Breast epithelium (tissue), 4 donors: ENCODE data around the gene NR5A2. TPM values are rescaled to one million over a fixed set of nuclear protein-coding genes. Genes with fewer than 3 reads are reported as not detected.

Experiments
- DNase-seq, 2 donors: peaks; one replicate each; pipeline ENCODE4 v3.0.0-alpha.2; 2019; ENCODE audit warnings: low spot score in 2 of 2
- H3K27ac ChIP-seq, 2 donors: fragments of 200-600 bp; sonication (generic) in 1 of 2; one replicate each; pipeline ENCODE4 v1.5.1; 2016 to 2019; ENCODE audit warnings: mild to moderate bottlenecking in 1 of 2
- H3K27me3 ChIP-seq, 2 donors: fragments of 200-600 bp; sonication (generic) in 1 of 2; one replicate each; pipeline versions ENCODE4 v1.5.1 to v1.6.0; 2017 to 2019; ENCODE audit warnings: control low read depth in 1 of 2, mild to moderate bottlenecking in 1 of 2
- H3K36me3 ChIP-seq: fragments of 200-600 bp; one replicate; pipeline ENCODE4 v1.5.1; 2019
- H3K4me1 ChIP-seq, 2 donors: fragments of 200-600 bp; sonication (generic); one replicate each; pipeline ENCODE4 v1.5.1; 2016 to 2019; ENCODE audit warnings: control low read depth in 1 of 2
- H3K4me3 ChIP-seq, 3 donors: fragments of 200-600 bp; sonication (generic); 1 replicate in 2 of 3; 2 replicates in 1 of 3; pipeline ENCODE4 v1.5.1; 2016 to 2019; ENCODE audit warnings: mild to moderate bottlenecking in 3 of 3, moderate library complexity in 2 of 3
- H3K9me3 ChIP-seq, 2 donors: fragments of 200-600 bp; sonication (generic) in 1 of 2; one replicate each; pipeline ENCODE4 v1.5.1; 2016 to 2019; ENCODE audit warnings: control low read depth in 1 of 2
- CTCF ChIP-seq, 3 donors: fragments of 450-650 bp; IDR thresholded peaks; one replicate each; pipeline ENCODE4 v1.5.1; 2016 to 2017; ENCODE audit warnings: antibody characterized with exemption in 3 of 3, mild to moderate bottlenecking in 3 of 3, moderate library complexity in 3 of 3
- POLR2A ChIP-seq: fragments of 450-650 bp; IDR thresholded peaks from one replicate; pipeline ENCODE4 v1.6.1; 2016; ENCODE audit warnings: antibody characterized with exemption, mild to moderate bottlenecking, moderate library complexity
- POLR2AphosphoS5 ChIP-seq, 3 donors: sonication (generic); formaldehyde crosslinking; IDR thresholded peaks; one replicate each; pipeline ENCODE4 v1.6.1; 2017; ENCODE audit warnings: antibody characterized with exemption in 3 of 3
- intact Hi-C: fragments of 100-400 bp; cut with DNase I; formaldehyde crosslinking; loops from one replicate; pipeline ENCODE4 v1.15.1; 2023; ENCODE audit warnings: low total_unique reads
- total RNA-seq, 3 donors: library from RNA; depleted of rRNA; stranded (reverse); fragments of >200 nt; gene quantifications; one replicate each; pipeline ENCODE4 v1.1.0, GENCODE V29; 2016

NR5A2 gene
- total RNA-seq, 3 donors from 2014 or later = 4.1 to 5.6 (median 4.9) TPM

- no peak overlapping the region for H3K4me3 ChIP-seq
- H3K27ac ChIP-seq = no peak overlapping the region
- TF ChIP-seq CTCF (IDR thresholded peaks at IDR 0.05) (no peak), POLR2A (no peak)
- intact Hi-C loops = no loop called here
- no peaks in the 10 kb centered on the region for H3K9me3 ChIP-seq
- DNase-seq = no peak
- H3K4me1 ChIP-seq = no peaks in the 10 kb centered on the region
- no peaks in the 10 kb centered on the region for H3K36me3 ChIP-seq
- H3K27me3 ChIP-seq = peaks cover 0 to 5% of the 10 kb centered on the region in 2 donors
Observed at GRCh38 chr1:200178340-200178739, 150.8 kb downstream of the NR5A2 start.

GRCh38 chr1:200179126-200179780 lies 151.7 kb downstream of the NR5A2 start:
- Histone ChIP-seq H3K27ac (no peak overlapping the region), H3K27me3 (peaks cover 0 to 5% of the 10 kb centered on the region in 2 donors), H3K36me3 (no peaks in the 10 kb centered on the region), H3K4me1 (no peaks in the 10 kb centered on the region), H3K4me3 (no peak overlapping the region), H3K9me3 (no peaks in the 10 kb centered on the region)
- intact Hi-C loops = no loop called here
- no peak for TF ChIP-seq CTCF (IDR thresholded peaks at IDR 0.05)
- no peak for TF ChIP-seq POLR2A
- TF ChIP-seq POLR2AphosphoS5 (IDR thresholded peaks at IDR 0.05) = no peak
- no peak for DNase-seq

GRCh38 chr1:200179781-200180160 lies 152.3 kb downstream of the NR5A2 start:
- TF ChIP-seq POLR2A = no peak
- TF ChIP-seq POLR2AphosphoS5 (IDR thresholded peaks at IDR 0.05) = no peak
- TF ChIP-seq CTCF (IDR thresholded peaks at IDR 0.05) = no peak
- Histone ChIP-seq H3K36me3 (no peaks in the 10 kb centered on the region), H3K27ac (no peak overlapping the region), H3K27me3 (peaks cover 0 to 1% of the 10 kb centered on the region in 2 donors), H3K9me3 (no peaks in the 10 kb centered on the region), H3K4me3 (no peak overlapping the region), H3K4me1 (no peaks in the 10 kb centered on the region)
- intact Hi-C loops = loop anchor here (5.0 kb wide), 1 partner anchor 1367 kb away; no protein-coding TSS in a partner anchor
- DNase-seq = no peak

GRCh38 chr1:200180821-200181220 lies 153.3 kb downstream of the NR5A2 start:
- intact Hi-C loops = loop anchor here (5.0 kb wide), 1 partner anchor 1369 kb away; no protein-coding TSS in a partner anchor
- H3K9me3 ChIP-seq = no peaks in the 10 kb centered on the region

More at GRCh38 chr1:200180821-200181220, 153.3 kb downstream of the NR5A2 start:
- Histone ChIP-seq H3K4me1 (no peaks in the 10 kb centered on the region), H3K4me3 (no peak overlapping the region), H3K27me3 (no peaks in the 10 kb centered on the region), H3K27ac (no peak overlapping the region), H3K36me3 (no peaks in the 10 kb centered on the region)
- TF ChIP-seq CTCF (IDR thresholded peaks at IDR 0.05) = peak in 1 of 3 donors; percentile 10
- TF ChIP-seq POLR2A = no peak
- no peak for TF ChIP-seq POLR2AphosphoS5 (IDR thresholded peaks at IDR 0.05)
- DNase-seq = no peak
